ENCODE measurements around the gene FARP1. TPM values are rescaled to one million over a fixed set of nuclear protein-coding genes. Genes with fewer than 3 reads are reported as not detected.

The FARP1 gene
- polyA plus RNA-seq, 1 of the 3 experiments (the other 2 are of a cell fraction): 12.0 TPM

DNA sequence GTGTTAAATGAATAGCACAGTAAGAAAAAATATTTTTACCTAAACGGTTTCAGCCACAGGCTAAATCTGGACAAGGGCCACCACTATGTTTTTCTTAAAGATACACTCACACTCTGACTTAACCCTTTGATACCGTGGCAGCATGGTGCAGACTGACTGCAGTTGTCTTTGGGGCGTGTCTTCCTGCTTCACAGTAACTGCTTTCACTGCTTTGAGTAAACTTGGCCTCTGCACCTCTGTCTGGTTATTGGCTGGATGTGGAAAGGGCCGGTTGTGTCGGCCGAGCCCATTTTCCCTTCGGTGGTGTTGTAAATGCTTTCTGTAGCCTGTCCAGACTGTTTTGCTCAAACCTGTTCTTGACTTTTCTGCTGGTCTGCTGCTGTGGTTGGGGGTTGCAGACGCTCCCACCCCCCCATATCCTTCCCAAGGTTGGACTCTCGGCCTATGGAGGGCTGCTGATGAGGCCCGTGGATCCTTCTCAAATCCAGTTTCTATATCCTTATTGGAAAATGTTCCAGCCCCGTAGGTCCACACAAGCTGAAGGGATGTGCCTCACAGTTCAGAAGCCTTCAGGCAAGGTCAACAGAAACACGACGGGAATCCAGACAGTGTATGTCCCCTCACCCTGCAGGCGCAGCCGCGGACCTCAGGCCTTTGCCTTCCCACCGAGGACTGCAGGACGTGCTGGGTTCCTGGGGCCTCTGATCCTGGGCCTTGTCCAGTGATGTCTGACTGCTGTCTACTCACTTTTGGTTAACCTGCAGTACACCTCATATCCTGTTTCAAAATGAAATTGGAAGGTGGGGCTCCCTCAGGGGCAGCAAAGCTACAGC is 124.4 kb downstream of the FARP1 start:
- Histone ChIP-seq H3K27me3 (ENCODE audit: insufficient read depth) (no peaks in the 10 kb centered on the region), H3K4me1 (ENCODE audit: control insufficient read depth in 1 of 2, insufficient read depth in 2 of 2, low read depth in 1 of 2, low read length in 1 of 2) (no peaks in the 10 kb centered on the region; a peak in 1 of 4 replicates), H3K27ac (ENCODE audit: low read depth in 2 of 2, low read length in 1 of 2) (no peak overlapping the region), H3K4me3 (ENCODE audit: low read depth in 2 of 2, low read length in 1 of 2) (no peak overlapping the region), H3K36me3 (replicated peaks in 1 of 2; ENCODE audit: control insufficient read depth in 1 of 2, insufficient read depth in 2 of 2, low read length in 1 of 2) (no peaks in the 10 kb centered on the region), H2AFZ (ENCODE audit: low read depth) (no peak overlapping the region), H3K79me2 (ENCODE audit: insufficient read depth) (peaks cover 7% of the 10 kb centered on the region; the same call in 1 of the 2 replicates), H3K4me2 (no peak overlapping the region), H3K9ac (no peak overlapping the region), H3K9me2 (no peaks in the 10 kb centered on the region), H4K20me1 (ENCODE audit: insufficient read depth) (no peaks in the 10 kb centered on the region), H3F3A (replicated peaks; ENCODE audit: insufficient read depth) (no peaks in the 10 kb centered on the region), H3K9me3 (no peaks in the 10 kb centered on the region)
- TF ChIP-seq GABPA (IDR thresholded peaks at IDR 0.05; ENCODE audit: low read depth): no peak
- TF ChIP-seq FOXM1 (IDR thresholded peaks at IDR 0.05; ENCODE audit: low read depth): no peak
- no peak for TF ChIP-seq EZH2phosphoT487 (IDR thresholded peaks at IDR 0.05; ENCODE audit: borderline replicate concordance, low read depth)
- no peak for TF ChIP-seq GATA2 (CRISPR knock-in tag; IDR thresholded peaks at IDR 0.05)
- TF ChIP-seq, protein P1, sequence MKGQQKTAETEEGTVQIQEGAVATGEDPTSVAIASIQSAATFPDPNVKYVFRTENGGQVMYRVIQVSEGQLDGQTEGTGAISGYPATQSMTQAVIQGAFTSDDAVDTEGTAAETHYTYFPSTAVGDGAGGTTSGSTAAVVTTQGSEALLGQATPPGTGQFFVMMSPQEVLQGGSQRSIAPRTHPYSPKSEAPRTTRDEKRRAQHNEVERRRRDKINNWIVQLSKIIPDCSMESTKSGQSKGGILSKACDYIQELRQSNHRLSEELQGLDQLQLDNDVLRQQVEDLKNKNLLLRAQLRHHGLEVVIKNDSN (IDR thresholded peaks at IDR 0.05; ENCODE audit: borderline replicate concordance, low read depth): no peak
- TF ChIP-seq RXRA (IDR thresholded peaks at IDR 0.05; ENCODE audit: borderline replicate concordance, low read depth): no peak
- no peak for TF ChIP-seq RFX5 (IDR thresholded peaks at IDR 0.05; ENCODE audit: low read length)
- no peak for TF ChIP-seq SMC3 (IDR thresholded peaks at IDR 0.05; ENCODE audit: low read depth, low read length)
- TF ChIP-seq, protein P2, sequence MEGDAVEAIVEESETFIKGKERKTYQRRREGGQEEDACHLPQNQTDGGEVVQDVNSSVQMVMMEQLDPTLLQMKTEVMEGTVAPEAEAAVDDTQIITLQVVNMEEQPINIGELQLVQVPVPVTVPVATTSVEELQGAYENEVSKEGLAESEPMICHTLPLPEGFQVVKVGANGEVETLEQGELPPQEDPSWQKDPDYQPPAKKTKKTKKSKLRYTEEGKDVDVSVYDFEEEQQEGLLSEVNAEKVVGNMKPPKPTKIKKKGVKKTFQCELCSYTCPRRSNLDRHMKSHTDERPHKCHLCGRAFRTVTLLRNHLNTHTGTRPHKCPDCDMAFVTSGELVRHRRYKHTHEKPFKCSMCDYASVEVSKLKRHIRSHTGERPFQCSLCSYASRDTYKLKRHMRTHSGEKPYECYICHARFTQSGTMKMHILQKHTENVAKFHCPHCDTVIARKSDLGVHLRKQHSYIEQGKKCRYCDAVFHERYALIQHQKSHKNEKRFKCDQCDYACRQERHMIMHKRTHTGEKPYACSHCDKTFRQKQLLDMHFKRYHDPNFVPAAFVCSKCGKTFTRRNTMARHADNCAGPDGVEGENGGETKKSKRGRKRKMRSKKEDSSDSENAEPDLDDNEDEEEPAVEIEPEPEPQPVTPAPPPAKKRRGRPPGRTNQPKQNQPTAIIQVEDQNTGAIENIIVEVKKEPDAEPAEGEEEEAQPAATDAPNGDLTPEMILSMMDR (IDR thresholded peaks at IDR 0.05): no peak
- TF ChIP-seq NFIC (IDR thresholded peaks at IDR 0.05; ENCODE audit: borderline replicate concordance): no peak
- TF ChIP-seq, protein P3, sequence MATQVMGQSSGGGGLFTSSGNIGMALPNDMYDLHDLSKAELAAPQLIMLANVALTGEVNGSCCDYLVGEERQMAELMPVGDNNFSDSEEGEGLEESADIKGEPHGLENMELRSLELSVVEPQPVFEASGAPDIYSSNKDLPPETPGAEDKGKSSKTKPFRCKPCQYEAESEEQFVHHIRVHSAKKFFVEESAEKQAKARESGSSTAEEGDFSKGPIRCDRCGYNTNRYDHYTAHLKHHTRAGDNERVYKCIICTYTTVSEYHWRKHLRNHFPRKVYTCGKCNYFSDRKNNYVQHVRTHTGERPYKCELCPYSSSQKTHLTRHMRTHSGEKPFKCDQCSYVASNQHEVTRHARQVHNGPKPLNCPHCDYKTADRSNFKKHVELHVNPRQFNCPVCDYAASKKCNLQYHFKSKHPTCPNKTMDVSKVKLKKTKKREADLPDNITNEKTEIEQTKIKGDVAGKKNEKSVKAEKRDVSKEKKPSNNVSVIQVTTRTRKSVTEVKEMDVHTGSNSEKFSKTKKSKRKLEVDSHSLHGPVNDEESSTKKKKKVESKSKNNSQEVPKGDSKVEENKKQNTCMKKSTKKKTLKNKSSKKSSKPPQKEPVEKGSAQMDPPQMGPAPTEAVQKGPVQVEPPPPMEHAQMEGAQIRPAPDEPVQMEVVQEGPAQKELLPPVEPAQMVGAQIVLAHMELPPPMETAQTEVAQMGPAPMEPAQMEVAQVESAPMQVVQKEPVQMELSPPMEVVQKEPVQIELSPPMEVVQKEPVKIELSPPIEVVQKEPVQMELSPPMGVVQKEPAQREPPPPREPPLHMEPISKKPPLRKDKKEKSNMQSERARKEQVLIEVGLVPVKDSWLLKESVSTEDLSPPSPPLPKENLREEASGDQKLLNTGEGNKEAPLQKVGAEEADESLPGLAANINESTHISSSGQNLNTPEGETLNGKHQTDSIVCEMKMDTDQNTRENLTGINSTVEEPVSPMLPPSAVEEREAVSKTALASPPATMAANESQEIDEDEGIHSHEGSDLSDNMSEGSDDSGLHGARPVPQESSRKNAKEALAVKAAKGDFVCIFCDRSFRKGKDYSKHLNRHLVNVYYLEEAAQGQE (IDR thresholded peaks at IDR 0.05; ENCODE audit: low read depth, low read length): no peak
- TF ChIP-seq, protein P4, sequence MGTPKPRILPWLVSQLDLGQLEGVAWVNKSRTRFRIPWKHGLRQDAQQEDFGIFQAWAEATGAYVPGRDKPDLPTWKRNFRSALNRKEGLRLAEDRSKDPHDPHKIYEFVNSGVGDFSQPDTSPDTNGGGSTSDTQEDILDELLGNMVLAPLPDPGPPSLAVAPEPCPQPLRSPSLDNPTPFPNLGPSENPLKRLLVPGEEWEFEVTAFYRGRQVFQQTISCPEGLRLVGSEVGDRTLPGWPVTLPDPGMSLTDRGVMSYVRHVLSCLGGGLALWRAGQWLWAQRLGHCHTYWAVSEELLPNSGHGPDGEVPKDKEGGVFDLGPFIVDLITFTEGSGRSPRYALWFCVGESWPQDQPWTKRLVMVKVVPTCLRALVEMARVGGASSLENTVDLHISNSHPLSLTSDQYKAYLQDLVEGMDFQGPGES (IDR thresholded peaks at IDR 0.05; ENCODE audit: low read depth, low read length): no peak
- no peak for TF ChIP-seq POLR2AphosphoS5 (IDR thresholded peaks at IDR 0.05; ENCODE audit: low read depth, low read length)
- ChIA-PET CTCF (no interaction called here), POLR2A (no interaction called here)
- 92% methylated on average over 13 of the region's 18 CpGs for WGBS (ENCODE audit: low lambda C conversion rate)
- no peak for DNase-seq
